NCI-H128 (cell line): ENCODE measurements around the gene CCL2.
"Not testable (repeated sequence)": the region's sequence is repeated elsewhere in the genome, so short reads cannot be mapped to it uniquely, and the experiment has no call there.

Experiments
- DNase-seq: peaks from one replicate; lab custom pipeline; 2025; ENCODE audit not compliant: unreplicated experiment; lab: John Stamatoyannopoulos, UW

Gene CCL2

GRCh38 chr17:34254651-34255380 lies at the start of gene CCL2:
CCL2 (plus strand) TSS chr17:34255285; CDS start chr17:34255350, 65 bp downstream.
- DNase-seq, result no peak

DNA sequence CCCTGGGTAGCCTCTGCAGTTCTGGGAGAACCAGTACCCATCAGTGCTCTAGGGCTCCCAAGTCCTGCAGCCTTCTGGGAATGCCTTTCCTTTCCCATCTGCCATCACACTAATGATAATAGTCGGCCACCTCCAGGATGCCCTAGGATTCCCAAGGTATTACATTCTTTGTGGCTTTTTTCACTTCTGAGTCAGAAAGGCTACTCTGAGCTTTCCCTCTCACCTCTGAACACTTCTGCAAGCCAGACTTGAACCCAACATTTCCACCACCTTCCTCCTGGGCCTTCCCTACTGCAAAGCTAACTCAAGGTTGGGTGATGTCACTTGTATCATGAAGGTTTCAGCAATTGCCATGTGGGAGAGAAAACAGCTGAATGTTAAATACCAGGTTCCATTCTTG lies 49.7 kb upstream of the CCL2 start:
- no peak for DNase-seq

DNA sequence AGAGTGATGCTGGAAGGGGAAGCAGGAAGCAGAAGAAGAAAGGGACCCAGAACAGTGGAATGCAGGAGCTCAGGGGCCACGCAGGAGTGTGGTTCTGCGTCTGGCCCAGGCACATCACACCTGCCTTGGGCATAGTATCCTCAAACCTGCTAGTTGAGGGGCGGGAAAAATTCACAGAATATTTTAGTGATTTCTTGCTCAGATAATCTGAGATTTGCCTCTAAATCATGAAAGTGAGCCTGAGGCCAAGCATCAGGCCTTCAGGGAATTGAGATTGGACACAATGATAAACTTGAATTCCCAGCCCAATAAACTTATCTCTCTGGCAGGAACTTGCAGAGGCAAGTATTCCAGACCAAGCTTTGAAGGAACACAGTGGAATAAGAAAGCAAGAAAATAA lies 48.5 kb upstream of the CCL2 start:
- no peak for DNase-seq

DNA sequence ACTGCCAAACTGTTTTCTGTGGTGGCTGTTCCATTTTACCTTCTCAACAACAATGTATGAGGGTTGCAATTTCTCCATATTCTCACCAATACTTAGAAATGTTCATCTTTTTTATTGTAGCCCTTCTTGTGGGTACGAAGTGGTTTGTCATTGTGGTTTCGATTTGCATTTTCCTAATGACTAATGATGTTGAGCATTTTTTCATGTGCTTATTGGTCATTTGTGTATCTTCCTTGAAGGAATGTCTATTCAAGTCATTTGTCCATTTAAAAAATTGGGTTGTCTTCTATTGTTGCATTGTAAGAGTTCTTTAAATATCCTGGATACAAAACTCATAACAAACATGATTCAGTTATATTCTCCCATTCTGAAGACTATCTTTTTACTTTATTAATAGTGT lies 47.5 kb upstream of the CCL2 start:
- no peak for DNase-seq

DNA sequence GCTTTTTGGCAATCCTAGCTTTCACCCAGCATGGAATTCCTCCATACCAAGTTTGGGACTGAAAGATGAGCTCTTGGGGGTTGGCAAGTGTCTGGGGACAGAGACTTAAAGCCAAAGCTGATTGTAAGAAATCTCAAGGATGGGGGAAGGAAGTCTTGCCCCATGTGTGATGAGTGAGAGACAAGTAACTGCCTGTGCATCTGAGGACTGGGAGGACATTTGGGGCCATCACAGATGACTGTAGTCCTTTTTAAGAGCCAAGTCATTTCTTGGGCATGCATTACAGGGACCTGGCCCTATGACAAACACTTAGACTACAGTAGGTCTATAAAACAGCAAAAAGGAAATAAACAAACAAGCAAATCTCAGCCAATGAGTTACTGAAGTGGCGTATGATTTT lies 36.3 kb upstream of the CCL2 start:
- DNase-seq, result no peak

DNA sequence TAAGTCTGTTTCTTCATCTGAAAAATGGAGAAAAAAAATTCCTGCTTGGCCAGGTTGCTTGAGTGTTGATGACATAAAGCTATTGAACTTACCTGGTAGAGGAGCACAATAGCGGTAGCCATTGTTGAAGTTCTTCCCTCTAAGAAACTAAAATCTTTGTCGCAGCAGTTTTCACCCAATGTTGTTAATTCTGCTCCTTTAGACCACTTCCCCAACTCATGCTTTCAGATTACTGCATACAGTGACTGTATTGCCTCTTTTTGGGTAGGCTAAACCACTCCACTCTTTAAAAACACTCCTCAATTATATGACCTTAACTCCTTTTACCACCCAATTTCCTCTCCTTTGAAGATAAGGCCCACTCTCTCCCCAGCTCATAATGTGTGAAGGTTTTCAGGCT lies 35.7 kb upstream of the CCL2 start:
- DNase-seq, result no peak

DNA sequence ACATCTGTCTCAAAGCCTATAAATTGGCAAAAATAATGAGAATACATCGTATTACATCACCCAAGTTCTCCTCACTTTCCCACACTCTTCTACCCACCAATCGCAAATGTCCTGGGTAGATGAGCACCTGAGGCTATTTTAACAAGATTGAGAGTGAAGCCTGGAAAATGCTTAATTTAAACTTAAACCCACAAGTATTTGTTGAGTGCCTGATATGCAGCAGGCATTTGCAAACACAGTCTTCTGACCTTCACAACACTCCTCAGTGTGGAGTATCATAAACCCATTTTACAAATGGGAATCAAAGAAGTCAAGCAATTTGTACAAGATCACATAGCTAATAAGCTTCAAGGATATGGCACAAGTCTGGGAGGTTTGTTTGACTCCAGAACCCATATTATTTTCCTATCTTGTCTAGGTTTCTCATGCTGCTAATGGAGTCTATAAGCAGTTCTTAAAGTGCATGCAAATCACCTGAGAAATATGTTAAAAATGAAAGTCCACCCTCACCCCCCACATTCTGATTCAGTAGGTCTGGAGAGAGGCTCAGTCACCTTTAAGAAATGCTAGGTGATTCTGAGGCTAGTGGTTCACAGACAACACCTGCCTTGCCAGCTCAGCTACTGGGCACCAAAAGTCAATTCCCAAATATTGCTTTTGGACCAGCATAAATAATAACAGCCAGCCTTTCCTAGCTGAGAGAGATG lies 34.9 kb upstream of the CCL2 start:
- DNase-seq, result no peak

DNA sequence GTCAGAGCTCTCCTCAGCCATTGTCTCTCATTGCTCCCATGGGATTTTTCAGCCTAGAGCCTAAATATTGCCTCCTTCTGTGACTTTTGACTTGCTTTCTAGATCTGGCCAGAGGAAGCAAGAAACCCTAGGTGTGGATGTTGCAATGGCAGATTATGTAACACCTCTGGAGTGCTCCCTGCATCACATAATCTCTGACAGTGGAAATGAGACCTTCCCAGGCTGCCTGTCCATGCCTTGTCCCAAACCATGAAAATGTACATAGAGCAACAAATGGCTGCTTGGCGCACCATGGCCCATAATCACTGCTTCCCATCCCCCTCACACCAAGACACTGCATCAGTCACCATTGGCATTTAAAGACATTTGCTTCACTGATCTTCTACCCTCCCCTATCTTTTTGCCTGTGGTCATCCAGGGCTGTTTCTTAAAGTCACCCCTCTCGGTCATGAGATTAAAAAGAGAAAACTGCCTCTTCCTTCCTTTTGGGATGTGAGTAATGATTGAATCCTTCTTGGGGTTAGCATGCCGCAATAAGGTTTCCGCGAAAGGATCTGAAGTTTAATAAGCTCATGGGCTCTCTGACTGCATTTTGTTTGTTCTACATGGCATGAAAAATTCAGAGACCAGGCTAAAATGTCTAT lies 34.2 kb upstream of the CCL2 start:
- no peak for DNase-seq

- no peak for DNase-seq
Observed at GRCh38 chr17:34221411-34221810, 33.7 kb upstream of the CCL2 start.

GRCh38 chr17:34222722-34223497 lies 32.2 kb upstream of the CCL2 start:
- DNase-seq, result no peak

DNA sequence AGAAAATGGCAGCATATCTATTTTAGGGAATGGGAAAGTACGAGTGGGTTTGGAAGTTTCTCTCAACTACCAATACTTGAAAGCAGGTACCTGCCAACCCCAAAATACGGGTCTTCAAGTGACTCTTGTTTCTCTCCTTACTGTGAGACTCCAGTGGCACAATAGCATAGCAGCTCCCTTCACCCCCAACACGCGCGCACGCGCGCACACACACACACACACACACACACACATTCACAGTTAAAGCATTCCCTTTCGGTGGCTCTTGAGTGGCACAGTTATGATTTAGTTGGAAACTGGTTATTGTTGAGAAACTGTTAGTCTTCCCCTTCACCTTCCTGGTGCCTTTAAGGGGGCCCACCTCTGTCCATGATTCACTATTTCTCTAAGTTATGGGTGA lies 30.0 kb upstream of the CCL2 start:
- no peak for DNase-seq

GRCh38 chr17:34226011-34226743 lies 28.9 kb upstream of the CCL2 start:
- no peak for DNase-seq

DNA sequence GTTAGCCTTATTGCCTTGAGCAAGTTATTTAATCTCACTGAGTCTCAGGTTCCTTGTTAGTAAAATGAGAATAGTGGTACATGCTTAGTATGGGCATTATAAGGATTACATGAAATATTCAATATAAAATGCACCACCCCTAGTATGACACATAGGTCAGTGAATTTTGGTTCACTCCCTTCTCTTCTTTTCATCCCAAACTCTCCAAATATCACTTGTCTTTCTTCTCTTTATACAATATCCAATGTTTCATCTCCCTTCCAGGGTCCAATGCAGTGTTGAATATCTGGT lies 28.4 kb upstream of the CCL2 start:
- no peak for DNase-seq

GRCh38 chr17:34227293-34227692 lies 27.8 kb upstream of the CCL2 start:
- DNase-seq, result not testable (repeated sequence)

- no peak for DNase-seq
Observed at GRCh38 chr17:34227707-34228106, 27.4 kb upstream of the CCL2 start.

DNA sequence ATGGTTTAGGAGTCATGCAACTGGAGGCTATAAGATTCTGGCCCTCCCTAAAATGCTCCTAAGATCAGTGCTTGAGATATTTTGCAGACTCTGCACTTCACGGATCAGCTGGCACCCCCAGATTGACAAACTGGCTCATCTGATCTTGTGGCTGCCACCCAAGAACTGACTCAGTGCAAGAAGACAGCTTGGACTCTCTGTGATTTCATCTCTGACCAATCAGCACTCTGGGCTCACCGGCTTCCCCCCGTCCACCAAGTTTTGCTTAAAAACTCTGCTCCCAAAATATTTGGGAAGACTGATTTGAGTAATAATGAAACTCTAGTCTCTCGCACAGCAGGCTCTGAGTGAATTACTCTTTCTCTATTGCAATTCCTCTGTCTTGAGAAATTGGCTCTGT lies 26.3 kb upstream of the CCL2 start:
- DNase-seq, result no peak

- DNase-seq, result no peak
Observed at GRCh38 chr17:34230342-34230741, 24.7 kb upstream of the CCL2 start.

GRCh38 chr17:34234616-34235015 lies 20.5 kb upstream of the CCL2 start:
- no peak for DNase-seq

- no peak for DNase-seq
Observed at GRCh38 chr17:34235389-34236028, 19.6 kb upstream of the CCL2 start.

GRCh38 chr17:34236281-34236892 lies 18.7 kb upstream of the CCL2 start:
- no peak for DNase-seq
